Measurements from ENCODE around the gene SLC8A1. TPM values are rescaled to one million over a fixed set of nuclear protein-coding genes. Genes with fewer than 3 reads are reported as not detected.

The SLC8A1 gene
- total RNA-seq, 1 donor from 2014 or later: 3.2 TPM

- DNase-seq (ENCODE audit: extremely low read depth, low read depth, low spot score): no peak
Measured at GRCh38 chr2:40254611-40255010, 197.3 kb downstream of the SLC8A1 start.

GRCh38 chr2:40251137-40251536 lies 200.8 kb downstream of the SLC8A1 start:
- DNase-seq (ENCODE audit: extremely low read depth, low read depth, low spot score): no peak

DNA sequence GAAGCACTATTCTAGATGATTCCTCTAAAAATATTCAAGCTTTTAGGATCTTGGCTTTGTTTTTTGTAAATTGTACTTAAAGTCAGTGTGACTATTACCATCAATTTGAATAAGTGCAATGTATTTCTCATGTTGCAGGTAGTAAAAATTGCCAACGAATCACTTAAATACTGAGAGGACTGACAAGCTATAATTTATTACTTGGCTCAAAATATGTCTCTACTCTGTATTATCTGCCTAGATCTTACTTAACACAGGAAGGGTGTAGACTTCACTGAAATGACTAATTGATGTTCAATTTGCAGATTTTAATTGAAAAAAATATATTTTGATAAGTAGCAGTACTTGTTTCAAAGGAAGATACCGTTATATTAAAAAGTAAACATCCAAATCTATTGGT lies 202.3 kb downstream of the SLC8A1 start:
- DNase-seq (ENCODE audit: extremely low read depth, low read depth, low spot score): no peak

DNA sequence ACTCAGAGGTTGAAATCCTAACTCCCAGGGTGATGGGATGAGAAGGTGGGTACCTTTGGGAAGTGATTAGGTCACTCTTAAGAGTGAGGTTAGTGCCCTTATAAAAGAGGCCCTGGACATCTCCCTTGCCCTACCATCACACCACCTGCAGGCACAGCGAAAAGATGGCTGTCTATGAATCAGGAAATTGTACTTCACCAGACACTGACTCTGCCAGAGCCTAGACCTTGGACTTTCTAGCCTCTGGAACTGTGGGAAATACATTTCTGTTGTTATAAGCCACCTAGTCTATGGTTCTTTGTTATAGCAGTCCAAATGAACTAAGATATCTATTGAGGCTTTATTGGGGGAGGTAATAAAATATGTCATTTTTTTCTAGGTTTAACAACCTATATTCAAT lies 203.6 kb downstream of the SLC8A1 start:
- no peak for DNase-seq (ENCODE audit: extremely low read depth, low read depth, low spot score)

- peak; percentile 39 for DNase-seq (ENCODE audit: extremely low read depth, low read depth, low spot score)
Measured at GRCh38 chr2:40244675-40245074, 207.2 kb downstream of the SLC8A1 start.

DNA sequence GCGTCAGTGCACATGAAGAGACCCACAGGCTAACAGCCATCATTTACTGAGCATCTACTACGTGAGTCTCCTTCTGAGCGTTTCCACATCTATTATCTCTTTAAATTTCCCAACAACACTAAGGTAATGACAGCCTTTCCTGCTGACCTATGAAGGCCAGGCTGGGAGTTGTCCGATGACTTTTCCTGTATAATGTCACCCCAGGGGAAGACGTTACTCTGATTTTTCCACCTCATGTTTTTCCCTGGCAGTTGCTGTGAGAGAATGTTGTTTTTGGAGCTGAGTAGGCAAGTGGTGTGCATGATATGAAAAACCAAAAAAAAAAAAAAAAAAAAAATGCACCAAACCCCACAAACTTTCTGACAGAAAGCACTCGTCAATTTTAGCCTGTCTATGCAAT lies 207.6 kb downstream of the SLC8A1 start:
- no peak for DNase-seq (ENCODE audit: extremely low read depth, low read depth, low spot score)

- no peak for DNase-seq (ENCODE audit: extremely low read depth, low read depth, low spot score)
Measured at GRCh38 chr2:40243581-40244187, 208.2 kb downstream of the SLC8A1 start.

DNA sequence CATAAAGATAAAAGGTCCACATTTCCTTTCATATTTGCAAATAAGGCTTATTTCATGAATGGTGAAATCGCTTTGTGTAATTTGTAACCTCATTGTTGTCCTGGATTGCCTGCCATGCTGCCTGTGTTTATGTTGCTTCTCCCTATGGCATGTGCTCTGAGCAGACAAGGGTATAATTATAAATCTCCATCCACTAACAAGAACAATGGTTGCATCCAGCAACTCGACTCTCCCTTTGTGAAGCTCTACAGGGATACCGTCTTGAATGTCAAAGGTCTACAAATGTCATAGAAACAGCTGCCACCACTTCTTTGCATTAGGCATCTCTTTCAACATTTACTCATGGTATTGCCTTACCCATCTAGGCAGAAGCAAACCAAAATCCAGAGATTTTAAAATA lies 209.6 kb downstream of the SLC8A1 start:
- no peak for DNase-seq (ENCODE audit: extremely low read depth, low read depth, low spot score)

GRCh38 chr2:40240070-40240469 lies 211.8 kb downstream of the SLC8A1 start:
- DNase-seq (ENCODE audit: extremely low read depth, low read depth, low spot score): peak; percentile 39

- DNase-seq (ENCODE audit: extremely low read depth, low read depth, low spot score): no peak
Measured at GRCh38 chr2:40230707-40231432, 221.0 kb downstream of the SLC8A1 start.

- no peak for DNase-seq (ENCODE audit: extremely low read depth, low read depth, low spot score)
Measured at GRCh38 chr2:40230186-40230585, 221.7 kb downstream of the SLC8A1 start.

DNA sequence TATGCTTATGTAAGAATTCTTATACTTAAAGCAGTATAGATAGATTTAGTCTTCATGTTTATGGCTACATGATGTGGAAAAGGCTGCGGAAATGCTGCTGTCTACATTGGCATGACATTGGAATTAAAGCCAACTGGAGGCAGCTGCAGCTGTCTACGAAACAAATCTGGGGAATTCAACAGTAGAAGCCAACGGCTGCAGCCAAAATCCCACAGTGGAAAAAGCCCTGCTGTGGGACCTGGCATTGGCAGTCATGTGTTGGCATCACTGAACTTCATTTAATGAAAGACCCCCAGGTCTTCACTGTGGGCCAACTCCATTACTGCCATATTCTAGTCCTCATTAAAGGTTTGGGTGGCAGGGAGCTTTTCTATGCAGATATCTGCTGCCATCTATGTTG lies 223.6 kb downstream of the SLC8A1 start:
- no peak for DNase-seq (ENCODE audit: extremely low read depth, low read depth, low spot score)

DNA sequence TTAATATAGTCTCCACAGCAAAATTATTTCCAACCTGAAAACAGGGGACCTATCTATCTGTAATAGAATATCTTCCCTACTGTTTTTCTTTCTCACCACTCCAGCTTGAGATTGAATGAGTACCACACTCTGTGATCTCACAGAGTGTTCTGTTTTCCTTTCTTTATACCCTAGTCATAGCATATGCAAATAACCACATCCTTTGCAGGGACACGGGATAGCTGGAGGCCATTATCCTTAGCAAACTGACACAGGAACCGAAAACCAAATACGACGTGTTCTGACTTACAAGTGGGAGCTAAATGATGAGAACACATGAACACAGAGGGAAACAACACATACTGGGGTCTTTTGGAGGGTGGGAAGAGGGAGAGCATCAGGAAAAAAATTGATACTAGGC lies 224.7 kb downstream of the SLC8A1 start:
- no peak for DNase-seq (ENCODE audit: extremely low read depth, low read depth, low spot score)

DNA sequence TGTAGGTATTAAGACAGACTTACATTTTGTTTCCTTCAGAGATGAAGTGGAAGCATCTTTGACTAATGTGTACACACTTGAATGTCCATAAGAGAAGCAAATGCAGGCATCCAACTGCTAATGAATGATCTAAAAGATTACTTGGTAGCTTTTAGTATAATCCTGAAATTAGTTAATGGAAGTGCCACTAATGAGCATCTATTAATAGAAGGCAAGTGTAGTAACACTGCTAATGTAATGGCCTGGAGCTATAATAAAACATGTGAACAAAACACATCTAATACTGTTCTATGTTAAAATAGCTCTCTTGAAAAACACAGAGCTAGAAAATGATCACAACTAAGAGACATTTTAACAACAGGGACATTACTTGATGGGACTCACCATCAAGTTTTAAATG lies 225.3 kb downstream of the SLC8A1 start:
- no peak for DNase-seq (ENCODE audit: extremely low read depth, low read depth, low spot score)

DNA sequence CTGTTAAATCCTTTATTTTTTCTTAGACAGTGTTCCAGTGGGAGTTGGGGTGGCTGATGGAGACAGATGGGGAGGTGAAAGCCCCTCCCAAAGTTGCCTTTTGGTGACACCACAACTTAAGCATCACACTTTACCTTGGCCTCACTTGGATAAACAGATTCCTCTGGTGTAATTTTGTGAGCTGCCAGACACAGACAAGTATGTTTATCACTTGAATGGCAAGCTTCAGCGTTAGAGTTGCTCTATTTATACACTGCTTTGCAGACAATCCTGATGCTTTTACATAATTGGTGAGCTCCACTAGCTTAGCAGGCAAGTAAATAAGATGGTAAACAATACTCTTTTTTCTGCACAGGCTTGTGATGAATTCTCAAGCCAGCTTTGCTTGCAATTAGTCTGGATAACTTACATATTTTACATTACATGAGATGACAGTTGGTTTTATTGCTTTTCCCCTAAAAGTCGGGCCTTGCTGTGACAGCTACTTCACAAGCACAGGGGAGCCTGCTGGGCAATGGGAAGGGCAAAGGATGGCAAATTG lies 226.2 kb downstream of the SLC8A1 start:
- no peak for DNase-seq (ENCODE audit: extremely low read depth, low read depth, low spot score)

GRCh38 chr2:40224318-40224717 lies 227.6 kb downstream of the SLC8A1 start:
- DNase-seq (ENCODE audit: extremely low read depth, low read depth, low spot score): no peak

GRCh38 chr2:40220177-40220925 lies 231.5 kb downstream of the SLC8A1 start:
- no peak for DNase-seq (ENCODE audit: extremely low read depth, low read depth, low spot score)

- no peak for DNase-seq (ENCODE audit: extremely low read depth, low read depth, low spot score)
Measured at GRCh38 chr2:40219141-40219540, 232.7 kb downstream of the SLC8A1 start.

GRCh38 chr2:40218679-40219078 lies 233.2 kb downstream of the SLC8A1 start:
- no peak for DNase-seq (ENCODE audit: extremely low read depth, low read depth, low spot score)

DNA sequence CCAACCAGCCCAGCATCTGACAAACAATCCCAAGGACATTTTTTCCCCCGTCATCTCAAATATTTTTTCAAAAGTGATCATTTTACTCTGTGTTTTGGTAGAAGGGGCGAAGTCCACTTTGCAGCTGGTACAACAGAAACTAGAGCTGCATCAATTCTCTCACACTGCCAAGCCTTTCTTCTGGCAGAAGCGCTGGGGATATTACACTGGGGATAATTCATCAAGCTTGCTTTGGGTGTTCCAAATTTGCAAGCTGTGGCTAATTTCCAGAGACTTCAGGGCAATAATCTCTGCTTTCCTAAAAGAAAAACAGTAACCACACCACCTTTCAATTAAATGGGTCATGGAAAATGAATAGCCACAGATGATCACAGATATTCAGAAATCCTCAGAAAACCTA lies 238.3 kb downstream of the SLC8A1 start:
- DNase-seq (ENCODE audit: extremely low read depth, low read depth, low spot score): no peak

DNA sequence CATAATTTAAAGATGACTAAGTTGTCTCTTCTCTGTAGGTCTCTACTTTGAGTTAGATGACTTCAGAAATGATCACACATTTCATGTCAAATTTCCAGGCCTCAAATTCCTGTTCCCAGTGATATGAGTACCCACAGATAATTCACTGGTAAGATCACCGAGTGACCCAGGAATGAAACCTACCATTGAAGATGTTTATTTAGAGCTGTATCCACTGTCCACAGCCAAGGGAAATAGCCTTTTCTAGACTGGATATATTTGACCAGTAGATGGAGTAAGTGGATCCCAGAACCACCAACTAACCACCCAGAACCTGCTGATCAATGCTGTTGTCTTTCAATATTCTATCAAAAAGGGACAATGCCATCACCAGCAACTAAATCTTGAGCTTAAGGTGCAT lies 238.8 kb downstream of the SLC8A1 start:
- DNase-seq (ENCODE audit: extremely low read depth, low read depth, low spot score): no peak

- no peak for DNase-seq (ENCODE audit: extremely low read depth, low read depth, low spot score)
Measured at GRCh38 chr2:40210968-40211353, 240.9 kb downstream of the SLC8A1 start.

Data from glomerular endothelial cell (primary cell).